H9 (cell line): Measurements from ENCODE around the gene G2E3. TPM values are rescaled to one million over a fixed set of nuclear protein-coding genes. Genes with fewer than 3 reads are reported as not detected.

ENCODE experiments used
- DNase-seq: peaks from one replicate; pipeline ENCODE4 v3.0.0-alpha.2; 2017
- H2AFZ ChIP-seq: one replicate; pipeline ENCODE4 v1.6.1; 2013; ENCODE audit warnings: mild to moderate bottlenecking, low read length, control low read depth, moderate library complexity
- H2AK5ac ChIP-seq: 2 replicates; pipeline ENCODE4 v1.6.1; 2013; ENCODE audit warnings: low read length, control low read depth, mixed read lengths; ENCODE audit not compliant: insufficient read length
- H2BK120ac ChIP-seq: one replicate; pipeline ENCODE4 v1.6.1; 2013; ENCODE audit warnings: low read depth, mild to moderate bottlenecking, low read length, control low read depth, inconsistent platforms; ENCODE audit not compliant: poor library complexity, severe bottlenecking
- H2BK12ac ChIP-seq: 2 replicates; pipeline ENCODE4 v1.6.1; 2013; ENCODE audit warnings: low read length, control low read depth, mixed read lengths, low read depth; ENCODE audit not compliant: insufficient read length
- H2BK15ac ChIP-seq: 2 replicates; pipeline ENCODE4 v1.6.1; 2013; ENCODE audit warnings: low read depth, low read length, control low read depth
- H2BK20ac ChIP-seq: one replicate; pipeline ENCODE4 v1.6.1; 2013; ENCODE audit warnings: low read depth, mild to moderate bottlenecking, low read length, control low read depth, inconsistent platforms; ENCODE audit not compliant: poor library complexity, severe bottlenecking
- H2BK5ac ChIP-seq: 2 replicates; pipeline ENCODE4 v1.6.1; 2013; ENCODE audit warnings: low read length, control low read depth, mixed read lengths; ENCODE audit not compliant: insufficient read length
- H3K14ac ChIP-seq: 2 replicates; pipeline ENCODE4 v1.6.1; 2013; ENCODE audit warnings: low read length, control low read depth; ENCODE audit not compliant: insufficient read depth
- H3K18ac ChIP-seq: 2 replicates; pipeline ENCODE4 v1.6.1; 2013; ENCODE audit warnings: low read depth, mild to moderate bottlenecking, mixed read lengths, low read length, control low read depth; ENCODE audit not compliant: insufficient read length
- H3K23ac ChIP-seq: 2 replicates; pipeline ENCODE4 v1.6.1; 2013; ENCODE audit warnings: low read length, control low read depth, mixed read lengths, low read depth; ENCODE audit not compliant: insufficient read length
- H3K23me2 ChIP-seq: 2 replicates; pipeline ENCODE4 v1.6.1; 2013; ENCODE audit warnings: low read depth, mild to moderate bottlenecking, mixed read lengths, low read length, control low read depth; ENCODE audit not compliant: insufficient read length, poor library complexity, severe bottlenecking
- H3K27ac ChIP-seq: 2 replicates; pipeline ENCODE4 v1.5.1; 2013; ENCODE audit warnings: low read length, control low read depth, mixed read lengths, low read depth; ENCODE audit not compliant: insufficient read length
- H3K27me3 ChIP-seq: 2 replicates; pipeline ENCODE4 v1.6.1; 2013; ENCODE audit warnings: low read length, control low read depth, inconsistent platforms; ENCODE audit not compliant: insufficient read depth
- H3K4ac ChIP-seq: 2 replicates; pipeline ENCODE4 v1.6.1; 2013; ENCODE audit warnings: low read depth, mild to moderate bottlenecking, control low read depth, inconsistent platforms, low read length, moderate library complexity
- H3K4me1 ChIP-seq: 2 replicates; pipeline ENCODE4 v1.6.1; 2013; ENCODE audit warnings: low read length, control low read depth, inconsistent platforms; ENCODE audit not compliant: insufficient read depth
- H3K4me2 ChIP-seq: 2 replicates; pipeline ENCODE4 v1.6.1; 2013; ENCODE audit warnings: low read length, control low read depth, mixed read lengths; ENCODE audit not compliant: insufficient read length, insufficient read depth
- H3K56ac ChIP-seq: 2 replicates; pipeline ENCODE4 v1.6.1; 2013; ENCODE audit warnings: low read depth, mild to moderate bottlenecking, mixed read lengths, low read length, control low read depth; ENCODE audit not compliant: insufficient read length
- H3K79me1 ChIP-seq: 2 replicates; pipeline ENCODE4 v1.6.1; 2013; ENCODE audit warnings: low read depth, mild to moderate bottlenecking, moderate library complexity, low read length, control low read depth, inconsistent platforms; ENCODE audit not compliant: insufficient read depth, poor library complexity, severe bottlenecking
- H3K79me2 ChIP-seq: 2 replicates; pipeline ENCODE4 v1.6.1; 2013; ENCODE audit warnings: low read length, control low read depth, inconsistent platforms; ENCODE audit not compliant: insufficient read depth
- H3K9ac ChIP-seq: 2 replicates; pipeline ENCODE4 v1.6.1; 2013; ENCODE audit warnings: low read length, control low read depth, mixed read lengths; ENCODE audit not compliant: insufficient read length; ENCODE audit errors: extremely low read depth
- H3K9me3 ChIP-seq: one replicate; pipeline ENCODE4 v1.6.1; 2013; ENCODE audit warnings: low read depth, low read length, inconsistent platforms; ENCODE audit not compliant: control insufficient read depth
- H3T11ph ChIP-seq: one replicate; pipeline ENCODE4 v1.6.1; 2013; ENCODE audit warnings: mild to moderate bottlenecking, low read length, control low read depth, inconsistent platforms
- H4K20me1 ChIP-seq: one replicate; pipeline ENCODE4 v1.6.1; 2013; ENCODE audit not compliant: control insufficient read depth, insufficient read length, insufficient read depth
- H4K5ac ChIP-seq: 2 replicates; pipeline ENCODE4 v1.6.1; 2013; ENCODE audit warnings: low read depth, mild to moderate bottlenecking, mixed read lengths, low read length, control low read depth; ENCODE audit not compliant: insufficient read length
- H4K8ac ChIP-seq: replicated peaks from 2 replicates; pipeline ENCODE4 v1.6.1; 2013; ENCODE audit warnings: low read length, control low read depth, mixed read lengths, low read depth; ENCODE audit not compliant: insufficient read length
- H4K91ac ChIP-seq: 2 replicates; pipeline ENCODE4 v1.6.1; 2013; ENCODE audit warnings: low read depth, mild to moderate bottlenecking, moderate library complexity, mixed read lengths, low read length, control low read depth; ENCODE audit not compliant: insufficient read length
- H3K27ac Mint-ChIP-seq, 3 experiments: 2 replicates in 2 of 3; 3 replicates in 1 of 3; pipeline ENCODE4 v1.8.0; 2020 to 2021; ENCODE audit warnings: mixed read lengths in 3 of 3, mild to moderate bottlenecking in 1 of 3, moderate library complexity in 1 of 3
- H3K27me3 Mint-ChIP-seq: 2 replicates; pipeline ENCODE4 v1.8.0; 2021; ENCODE audit warnings: low read depth, mild to moderate bottlenecking, moderate library complexity, mixed read lengths
- H3K36me3 Mint-ChIP-seq, 3 experiments: 2 replicates in 2 of 3; 3 replicates in 1 of 3; pipeline ENCODE4 v1.8.0; 2020 to 2021; ENCODE audit warnings: low read depth in 3 of 3, mixed read lengths in 3 of 3; ENCODE audit not compliant: insufficient read depth in 1 of 3
- H3K4me1 Mint-ChIP-seq, 2 experiments: 2 replicates each; pipeline ENCODE4 v1.8.0; 2020; ENCODE audit warnings: mixed read lengths in 2 of 2
- H3K4me3 Mint-ChIP-seq, 2 experiments: 2 replicates in 1 of 2; 3 replicates in 1 of 2; pipeline ENCODE4 v1.8.0; 2020 to 2021; ENCODE audit warnings: mild to moderate bottlenecking in 2 of 2, mixed read lengths in 2 of 2, moderate library complexity in 1 of 2
- H3K9me3 Mint-ChIP-seq, 2 experiments: 2 replicates in 1 of 2; 3 replicates in 1 of 2; pipeline ENCODE4 v1.8.0; 2020; ENCODE audit warnings: mild to moderate bottlenecking in 2 of 2, mixed read lengths in 2 of 2, moderate library complexity in 1 of 2
- WGBS: extraction: QIAGEN DNeasy Blood & Tissue Kit; methylation state at CpG from one replicate; pipeline ENCODE4 v1.1.7; 2013; ENCODE audit warnings: missing lambda C conversion rate, low lambda C conversion rate, mixed read lengths; ENCODE audit not compliant: insufficient read length; ENCODE audit errors: extremely low coverage; 5-methylcytosine and 5-hydroxymethylcytosine counted together
- total RNA-seq: library from RNA; stranded (reverse); gene quantifications from 2 replicates; pipeline ENCODE4 v1.2.1, GENCODE V29; 2021
- TF ChIP-seq, protein P1 (sequence below): fragments of 200-600 bp; sonication (generic); conservative IDR thresholded peaks from 3 replicates; pipeline ENCODE4 v1.8.0; 2021; ENCODE audit warnings: antibody characterized with exemption, mild to moderate bottlenecking

The G2E3 gene
- total RNA-seq, 1 experiment from 2014 or later = 49.2 TPM

- Histone ChIP-seq H3K79me1 (no peaks in the 10 kb centered on the region), H2AFZ (peak within 1 kb of the TSS; percentile 63), H3K14ac (peak within 1 kb of the TSS; percentile 92), H3K4me2 (peak within 1 kb of the TSS; percentile 71), H2BK120ac (no peak within 1 kb of the TSS), H4K91ac (no peak within 1 kb of the TSS), H3T11ph (no peak within 1 kb of the TSS), H3K9me3 (no peaks in the 10 kb centered on the region), H4K20me1 (no peaks in the 10 kb centered on the region), H3K27ac (peak within 1 kb of the TSS; percentile 77), H3K23me2 (no peaks in the 10 kb centered on the region), H2BK15ac (no peak within 1 kb of the TSS), H3K56ac (no peak within 1 kb of the TSS), H2BK20ac (no peak within 1 kb of the TSS), H2AK5ac (no peak within 1 kb of the TSS), H2BK12ac (no peak within 1 kb of the TSS), H3K27me3 (no peaks in the 10 kb centered on the region), H4K8ac (no peak within 1 kb of the TSS), H3K18ac (peak within 1 kb of the TSS; percentile 89), H3K4me1 (0 out of 2 replicates have a peak, but pooled peaks cover 3% of the 10 kb centered on the region), H4K5ac (no peak within 1 kb of the TSS), H3K9ac (peak within 1 kb of the TSS; percentile 98), H2BK5ac (peak within 1 kb of the TSS; percentile 82), H3K4ac (no peak within 1 kb of the TSS; the same call in 1 of the 2 replicates), H3K23ac (no peak within 1 kb of the TSS), H3K79me2 (peaks cover 19% of the 10 kb centered on the region; the same call in 1 of the 2 replicates)
- peaks cover 4 to 14% (median 6%) of the 10 kb centered on the region in 3 experiments; a peak in 5 of 7 replicates for H3K36me3 Mint-ChIP-seq
- peak within 1 kb of the TSS; percentile 99 for H3K27ac Mint-ChIP-seq
- H3K9me3 Mint-ChIP-seq = no peaks in the 10 kb centered on the region
- H3K4me1 Mint-ChIP-seq = peaks cover 19 to 20% of the 10 kb centered on the region in 2 experiments
- peak; percentile 97 for DNase-seq
- TF ChIP-seq, protein P1, sequence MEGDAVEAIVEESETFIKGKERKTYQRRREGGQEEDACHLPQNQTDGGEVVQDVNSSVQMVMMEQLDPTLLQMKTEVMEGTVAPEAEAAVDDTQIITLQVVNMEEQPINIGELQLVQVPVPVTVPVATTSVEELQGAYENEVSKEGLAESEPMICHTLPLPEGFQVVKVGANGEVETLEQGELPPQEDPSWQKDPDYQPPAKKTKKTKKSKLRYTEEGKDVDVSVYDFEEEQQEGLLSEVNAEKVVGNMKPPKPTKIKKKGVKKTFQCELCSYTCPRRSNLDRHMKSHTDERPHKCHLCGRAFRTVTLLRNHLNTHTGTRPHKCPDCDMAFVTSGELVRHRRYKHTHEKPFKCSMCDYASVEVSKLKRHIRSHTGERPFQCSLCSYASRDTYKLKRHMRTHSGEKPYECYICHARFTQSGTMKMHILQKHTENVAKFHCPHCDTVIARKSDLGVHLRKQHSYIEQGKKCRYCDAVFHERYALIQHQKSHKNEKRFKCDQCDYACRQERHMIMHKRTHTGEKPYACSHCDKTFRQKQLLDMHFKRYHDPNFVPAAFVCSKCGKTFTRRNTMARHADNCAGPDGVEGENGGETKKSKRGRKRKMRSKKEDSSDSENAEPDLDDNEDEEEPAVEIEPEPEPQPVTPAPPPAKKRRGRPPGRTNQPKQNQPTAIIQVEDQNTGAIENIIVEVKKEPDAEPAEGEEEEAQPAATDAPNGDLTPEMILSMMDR = no peak
- WGBS = no CpG with 5 or more reads among the region's 35 CpGs
- H3K4me3 Mint-ChIP-seq = peak within 1 kb of the TSS; percentile 94 to 96
- no peaks in the 10 kb centered on the region for H3K27me3 Mint-ChIP-seq
Measured at GRCh38 chr14:30621940-30622830, 63.2 kb downstream of the G2E3 start, which contains the start of gene SCFD1. Gene SCFD1 (plus strand): TSS chr14:30622319. CDS start chr14:30622339, 20 bp downstream.
